MM.1S (cell line): ENCODE measurements around the gene TNK2.
"Not testable (repeated sequence)": the region's sequence is repeated elsewhere in the genome, so short reads cannot be mapped to it uniquely, and the experiment has no call there.

Experiments
- CTCF ChIP-seq: fragments of 300-600 bp; sonication (generic); IDR thresholded peaks from 2 replicates; pipeline ENCODE4 v1.5.1; 2016; ENCODE audit warnings: antibody characterized with exemption, low read length, mixed read lengths
- EZH2 ChIP-seq: fragments of 300-600 bp; sonication (generic); optimal IDR thresholded peaks from 2 replicates; pipeline ENCODE3; 2017; ENCODE audit warnings: low read depth, mild to moderate bottlenecking, antibody characterized with exemption, low read length, mixed read lengths

- not testable (repeated sequence) for TF ChIP-seq EZH2, CTCF
These were observed 46.4 kb upstream of the TNK2 start for GRCh38 chr3:195954752-195955119.
